ENCODE data around the gene TEC. TPM values are rescaled to one million over a fixed set of nuclear protein-coding genes. Genes with fewer than 3 reads are reported as not detected.

The TEC gene
- total and polyA plus RNA-seq, 9 of the 15 experiments (the other 6 are each of a cell fraction or from before 2014, with no cell fraction given) = 5.3 to 14.7 (median 8.8) TPM

- TF ChIP-seq ZBTB11 (CRISPR knock-in tag; IDR thresholded peaks at IDR 0.05) = no peak
- TF ChIP-seq NFIC (IDR thresholded peaks at IDR 0.05) = peak; percentile 51; the same call in 1 of the 2 replicates
- no peak for TF ChIP-seq BRF1 (IDR thresholded peaks at IDR 0.05; ENCODE audit: borderline replicate concordance, extremely low read depth, insufficient read length)
- no peak for TF ChIP-seq NR1H2 (CRISPR knock-in tag; IDR thresholded peaks at IDR 0.05)
- no peak for TF ChIP-seq CBX2 (IDR thresholded peaks at IDR 0.05; ENCODE audit: insufficient read depth, low read length, poor library complexity, severe bottlenecking)
- TF ChIP-seq, protein P1, sequence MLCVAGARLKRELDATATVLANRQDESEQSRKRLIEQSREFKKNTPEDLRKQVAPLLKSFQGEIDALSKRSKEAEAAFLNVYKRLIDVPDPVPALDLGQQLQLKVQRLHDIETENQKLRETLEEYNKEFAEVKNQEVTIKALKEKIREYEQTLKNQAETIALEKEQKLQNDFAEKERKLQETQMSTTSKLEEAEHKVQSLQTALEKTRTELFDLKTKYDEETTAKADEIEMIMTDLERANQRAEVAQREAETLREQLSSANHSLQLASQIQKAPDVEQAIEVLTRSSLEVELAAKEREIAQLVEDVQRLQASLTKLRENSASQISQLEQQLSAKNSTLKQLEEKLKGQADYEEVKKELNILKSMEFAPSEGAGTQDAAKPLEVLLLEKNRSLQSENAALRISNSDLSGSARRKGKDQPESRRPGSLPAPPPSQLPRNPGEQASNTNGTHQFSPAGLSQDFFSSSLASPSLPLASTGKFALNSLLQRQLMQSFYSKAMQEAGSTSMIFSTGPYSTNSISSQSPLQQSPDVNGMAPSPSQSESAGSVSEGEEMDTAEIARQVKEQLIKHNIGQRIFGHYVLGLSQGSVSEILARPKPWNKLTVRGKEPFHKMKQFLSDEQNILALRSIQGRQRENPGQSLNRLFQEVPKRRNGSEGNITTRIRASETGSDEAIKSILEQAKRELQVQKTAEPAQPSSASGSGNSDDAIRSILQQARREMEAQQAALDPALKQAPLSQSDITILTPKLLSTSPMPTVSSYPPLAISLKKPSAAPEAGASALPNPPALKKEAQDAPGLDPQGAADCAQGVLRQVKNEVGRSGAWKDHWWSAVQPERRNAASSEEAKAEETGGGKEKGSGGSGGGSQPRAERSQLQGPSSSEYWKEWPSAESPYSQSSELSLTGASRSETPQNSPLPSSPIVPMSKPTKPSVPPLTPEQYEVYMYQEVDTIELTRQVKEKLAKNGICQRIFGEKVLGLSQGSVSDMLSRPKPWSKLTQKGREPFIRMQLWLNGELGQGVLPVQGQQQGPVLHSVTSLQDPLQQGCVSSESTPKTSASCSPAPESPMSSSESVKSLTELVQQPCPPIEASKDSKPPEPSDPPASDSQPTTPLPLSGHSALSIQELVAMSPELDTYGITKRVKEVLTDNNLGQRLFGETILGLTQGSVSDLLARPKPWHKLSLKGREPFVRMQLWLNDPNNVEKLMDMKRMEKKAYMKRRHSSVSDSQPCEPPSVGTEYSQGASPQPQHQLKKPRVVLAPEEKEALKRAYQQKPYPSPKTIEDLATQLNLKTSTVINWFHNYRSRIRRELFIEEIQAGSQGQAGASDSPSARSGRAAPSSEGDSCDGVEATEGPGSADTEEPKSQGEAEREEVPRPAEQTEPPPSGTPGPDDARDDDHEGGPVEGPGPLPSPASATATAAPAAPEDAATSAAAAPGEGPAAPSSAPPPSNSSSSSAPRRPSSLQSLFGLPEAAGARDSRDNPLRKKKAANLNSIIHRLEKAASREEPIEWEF (CRISPR knock-in tag; IDR thresholded peaks at IDR 0.05) = no peak
- TF ChIP-seq U2AF2 (optimal IDR thresholded peaks at IDR 0.05; ENCODE audit: low read depth, low read length) = no peak
- TF ChIP-seq ILF3 (IDR thresholded peaks at IDR 0.05; ENCODE audit: borderline replicate concordance) = no peak
- TF ChIP-seq NCOA2 (IDR thresholded peaks at IDR 0.05; ENCODE audit: partially characterized antibody in 2 of 2) = no peak
- peak; percentile 72; the same call in 1 of the 2 replicates for TF ChIP-seq KAT7 (CRISPR knock-in tag; IDR thresholded peaks at IDR 0.05; ENCODE audit: borderline replicate concordance)
- no peak for TF ChIP-seq ZNF668 (CRISPR knock-in tag; IDR thresholded peaks at IDR 0.05)
- TF ChIP-seq YY1 (IDR thresholded peaks at IDR 0.05; ENCODE audit: borderline replicate concordance in 1 of 3, control insufficient read depth in 1 of 3, extremely low read depth in 1 of 3, insufficient read depth in 3 of 3, insufficient read length in 1 of 3, insufficient replicate concordance in 2 of 3, low read depth in 1 of 3, low read length in 2 of 3) = peak in 1 of 3 experiments; percentile 49
Measured at GRCh38 chr4:48268956-48269860, at the start of gene TEC (continued).

All from K562 (cell line).